H9 (cell line): ENCODE measurements around the gene NCBP2L. TPM values are rescaled to one million over a fixed set of nuclear protein-coding genes. Genes with fewer than 3 reads are reported as not detected.

Source experiments
- DNase-seq: peaks from one replicate; pipeline ENCODE4 v3.0.0-alpha.2; 2017
- H2AFZ ChIP-seq: one replicate; pipeline ENCODE4 v1.6.1; 2013; ENCODE audit warnings: mild to moderate bottlenecking, low read length, control low read depth, moderate library complexity
- H2AK5ac ChIP-seq: 2 replicates; pipeline ENCODE4 v1.6.1; 2013; ENCODE audit warnings: low read length, control low read depth, mixed read lengths; ENCODE audit not compliant: insufficient read length
- H2BK120ac ChIP-seq: one replicate; pipeline ENCODE4 v1.6.1; 2013; ENCODE audit warnings: low read depth, mild to moderate bottlenecking, low read length, control low read depth, inconsistent platforms; ENCODE audit not compliant: poor library complexity, severe bottlenecking
- H2BK12ac ChIP-seq: 2 replicates; pipeline ENCODE4 v1.6.1; 2013; ENCODE audit warnings: low read length, control low read depth, mixed read lengths, low read depth; ENCODE audit not compliant: insufficient read length
- H2BK15ac ChIP-seq: 2 replicates; pipeline ENCODE4 v1.6.1; 2013; ENCODE audit warnings: low read depth, low read length, control low read depth
- H2BK20ac ChIP-seq: one replicate; pipeline ENCODE4 v1.6.1; 2013; ENCODE audit warnings: low read depth, mild to moderate bottlenecking, low read length, control low read depth, inconsistent platforms; ENCODE audit not compliant: poor library complexity, severe bottlenecking
- H2BK5ac ChIP-seq: 2 replicates; pipeline ENCODE4 v1.6.1; 2013; ENCODE audit warnings: low read length, control low read depth, mixed read lengths; ENCODE audit not compliant: insufficient read length
- H3K14ac ChIP-seq: 2 replicates; pipeline ENCODE4 v1.6.1; 2013; ENCODE audit warnings: low read length, control low read depth; ENCODE audit not compliant: insufficient read depth
- H3K18ac ChIP-seq: 2 replicates; pipeline ENCODE4 v1.6.1; 2013; ENCODE audit warnings: low read depth, mild to moderate bottlenecking, mixed read lengths, low read length, control low read depth; ENCODE audit not compliant: insufficient read length
- H3K23ac ChIP-seq: 2 replicates; pipeline ENCODE4 v1.6.1; 2013; ENCODE audit warnings: low read length, control low read depth, mixed read lengths, low read depth; ENCODE audit not compliant: insufficient read length
- H3K23me2 ChIP-seq: 2 replicates; pipeline ENCODE4 v1.6.1; 2013; ENCODE audit warnings: low read depth, mild to moderate bottlenecking, mixed read lengths, low read length, control low read depth; ENCODE audit not compliant: insufficient read length, poor library complexity, severe bottlenecking
- H3K27ac ChIP-seq: 2 replicates; pipeline ENCODE4 v1.5.1; 2013; ENCODE audit warnings: low read length, control low read depth, mixed read lengths, low read depth; ENCODE audit not compliant: insufficient read length
- H3K27me3 ChIP-seq: 2 replicates; pipeline ENCODE4 v1.6.1; 2013; ENCODE audit warnings: low read length, control low read depth, inconsistent platforms; ENCODE audit not compliant: insufficient read depth
- H3K4ac ChIP-seq: 2 replicates; pipeline ENCODE4 v1.6.1; 2013; ENCODE audit warnings: low read depth, mild to moderate bottlenecking, control low read depth, inconsistent platforms, low read length, moderate library complexity
- H3K4me1 ChIP-seq: 2 replicates; pipeline ENCODE4 v1.6.1; 2013; ENCODE audit warnings: low read length, control low read depth, inconsistent platforms; ENCODE audit not compliant: insufficient read depth
- H3K4me2 ChIP-seq: 2 replicates; pipeline ENCODE4 v1.6.1; 2013; ENCODE audit warnings: low read length, control low read depth, mixed read lengths; ENCODE audit not compliant: insufficient read length, insufficient read depth
- H3K56ac ChIP-seq: 2 replicates; pipeline ENCODE4 v1.6.1; 2013; ENCODE audit warnings: low read depth, mild to moderate bottlenecking, mixed read lengths, low read length, control low read depth; ENCODE audit not compliant: insufficient read length
- H3K79me1 ChIP-seq: 2 replicates; pipeline ENCODE4 v1.6.1; 2013; ENCODE audit warnings: low read depth, mild to moderate bottlenecking, moderate library complexity, low read length, control low read depth, inconsistent platforms; ENCODE audit not compliant: insufficient read depth, poor library complexity, severe bottlenecking
- H3K79me2 ChIP-seq: 2 replicates; pipeline ENCODE4 v1.6.1; 2013; ENCODE audit warnings: low read length, control low read depth, inconsistent platforms; ENCODE audit not compliant: insufficient read depth
- H3K9ac ChIP-seq: 2 replicates; pipeline ENCODE4 v1.6.1; 2013; ENCODE audit warnings: low read length, control low read depth, mixed read lengths; ENCODE audit not compliant: insufficient read length; ENCODE audit errors: extremely low read depth
- H3K9me3 ChIP-seq: one replicate; pipeline ENCODE4 v1.6.1; 2013; ENCODE audit warnings: low read depth, low read length, inconsistent platforms; ENCODE audit not compliant: control insufficient read depth
- H3T11ph ChIP-seq: one replicate; pipeline ENCODE4 v1.6.1; 2013; ENCODE audit warnings: mild to moderate bottlenecking, low read length, control low read depth, inconsistent platforms
- H4K20me1 ChIP-seq: one replicate; pipeline ENCODE4 v1.6.1; 2013; ENCODE audit not compliant: control insufficient read depth, insufficient read length, insufficient read depth
- H4K5ac ChIP-seq: 2 replicates; pipeline ENCODE4 v1.6.1; 2013; ENCODE audit warnings: low read depth, mild to moderate bottlenecking, mixed read lengths, low read length, control low read depth; ENCODE audit not compliant: insufficient read length
- H4K8ac ChIP-seq: replicated peaks from 2 replicates; pipeline ENCODE4 v1.6.1; 2013; ENCODE audit warnings: low read length, control low read depth, mixed read lengths, low read depth; ENCODE audit not compliant: insufficient read length
- H4K91ac ChIP-seq: 2 replicates; pipeline ENCODE4 v1.6.1; 2013; ENCODE audit warnings: low read depth, mild to moderate bottlenecking, moderate library complexity, mixed read lengths, low read length, control low read depth; ENCODE audit not compliant: insufficient read length
- H3K27ac Mint-ChIP-seq, 3 experiments: 2 replicates in 2 of 3; 3 replicates in 1 of 3; pipeline ENCODE4 v1.8.0; 2020 to 2021; ENCODE audit warnings: mixed read lengths in 3 of 3, mild to moderate bottlenecking in 1 of 3, moderate library complexity in 1 of 3
- H3K27me3 Mint-ChIP-seq: 2 replicates; pipeline ENCODE4 v1.8.0; 2021; ENCODE audit warnings: low read depth, mild to moderate bottlenecking, moderate library complexity, mixed read lengths
- H3K36me3 Mint-ChIP-seq, 3 experiments: 2 replicates in 2 of 3; 3 replicates in 1 of 3; pipeline ENCODE4 v1.8.0; 2020 to 2021; ENCODE audit warnings: low read depth in 3 of 3, mixed read lengths in 3 of 3; ENCODE audit not compliant: insufficient read depth in 1 of 3
- H3K4me1 Mint-ChIP-seq, 2 experiments: 2 replicates each; pipeline ENCODE4 v1.8.0; 2020; ENCODE audit warnings: mixed read lengths in 2 of 2
- H3K4me3 Mint-ChIP-seq, 2 experiments: 2 replicates in 1 of 2; 3 replicates in 1 of 2; pipeline ENCODE4 v1.8.0; 2020 to 2021; ENCODE audit warnings: mild to moderate bottlenecking in 2 of 2, mixed read lengths in 2 of 2, moderate library complexity in 1 of 2
- H3K9me3 Mint-ChIP-seq, 2 experiments: 2 replicates in 1 of 2; 3 replicates in 1 of 2; pipeline ENCODE4 v1.8.0; 2020; ENCODE audit warnings: mild to moderate bottlenecking in 2 of 2, mixed read lengths in 2 of 2, moderate library complexity in 1 of 2
- CTCF ChIP-seq: fragments of 200-600 bp; sonication (generic); conservative IDR thresholded peaks from 3 replicates; pipeline ENCODE4 v1.8.0; 2021; ENCODE audit warnings: antibody characterized with exemption, mild to moderate bottlenecking
- WGBS: extraction: QIAGEN DNeasy Blood & Tissue Kit; methylation state at CpG from one replicate; pipeline ENCODE4 v1.1.7; 2013; ENCODE audit warnings: missing lambda C conversion rate, low lambda C conversion rate, mixed read lengths; ENCODE audit not compliant: insufficient read length; ENCODE audit errors: extremely low coverage; 5-methylcytosine and 5-hydroxymethylcytosine counted together
- total RNA-seq: library from RNA; stranded (reverse); gene quantifications from 2 replicates; pipeline ENCODE4 v1.2.1, GENCODE V29; 2021

NCBP2L gene
- total RNA-seq, 1 experiment from 2014 or later, result not detected

- no CpG with 5 or more reads among the region's 5 CpGs for WGBS
- Histone ChIP-seq H3K27me3 (no peaks in the 10 kb centered on the region; the same call in 1 of the 2 replicates), H3K4me2 (no peak overlapping the region)
Measured at GRCh38 chrX:107738272-107738671, 39.3 kb upstream of the NCBP2L start.

More at GRCh38 chrX:107738272-107738671, 39.3 kb upstream of the NCBP2L start:
- Histone ChIP-seq H3K23ac (no peak overlapping the region), H3K4me1 (no peaks in the 10 kb centered on the region; the same call in 1 of the 2 replicates), H2AFZ (no peak overlapping the region), H4K8ac (no peak overlapping the region), H3K9me3 (no peaks in the 10 kb centered on the region), H2AK5ac (no peak overlapping the region), H4K5ac (no peak overlapping the region), H2BK15ac (no peak overlapping the region), H3K9ac (no peak overlapping the region), H3K23me2 (no peaks in the 10 kb centered on the region), H3K56ac (no peak overlapping the region), H3K18ac (no peak overlapping the region), H2BK120ac (no peak overlapping the region), H4K20me1 (no peaks in the 10 kb centered on the region), H2BK20ac (no peak overlapping the region), H3K4ac (no peak overlapping the region), H3K79me2 (no peaks in the 10 kb centered on the region), H3K27ac (no peak overlapping the region), H3T11ph (no peak overlapping the region), H3K14ac (no peak overlapping the region), H3K79me1 (no peaks in the 10 kb centered on the region), H2BK5ac (no peak overlapping the region), H2BK12ac (no peak overlapping the region), H4K91ac (no peak overlapping the region)
- no peak for TF ChIP-seq CTCF
- no peak overlapping the region for H3K4me3 Mint-ChIP-seq
- peaks cover 19 to 47% of the 10 kb centered on the region in 2 experiments for H3K4me1 Mint-ChIP-seq
- H3K36me3 Mint-ChIP-seq, result peaks cover 0 to 7% (median 0%) of the 10 kb centered on the region in 3 experiments; a peak in 2 of 7 replicates
- H3K27me3 Mint-ChIP-seq, result peaks cover 11% of the 10 kb centered on the region
- no peak for DNase-seq
- H3K27ac Mint-ChIP-seq, result no peak overlapping the region
- H3K9me3 Mint-ChIP-seq, result peaks cover 0 to 59% of the 10 kb centered on the region in 2 experiments; a peak in 2 of 5 replicates
